Cerebellar nuclear complex (tissue), 1 donor: Measurements from ENCODE around the gene TRMT11.
"Not testable (repeated sequence)": the region's sequence is repeated elsewhere in the genome, so short reads cannot be mapped to it uniquely, and the experiment has no call there.

Source experiments
- DNase-seq, 2 experiments: peaks; one replicate each; lab custom pipeline; 2025; lab: John Stamatoyannopoulos, UW

TRMT11 gene

GRCh38 chr6:125986301-125987025, at the start of gene TRMT11:
Gene TRMT11 (plus strand): TSS chr6:125986540. CDS start chr6:125986551, 11 bp downstream.
- peak in 1 of 2 experiments; percentile 66 for DNase-seq

- no peak for DNase-seq
These were observed 47.3 kb upstream of the TRMT11 start for GRCh38 chr6:125939026-125939425.

- DNase-seq = no peak
These were observed 46.5 kb upstream of the TRMT11 start for GRCh38 chr6:125939791-125940190.

- no peak for DNase-seq
These were observed 45.9 kb upstream of the TRMT11 start for GRCh38 chr6:125940247-125941041.

- DNase-seq = no peak
These were observed 43.4 kb upstream of the TRMT11 start for GRCh38 chr6:125942672-125943527.

GRCh38 chr6:125943528-125944433, 42.6 kb upstream of the TRMT11 start:
- DNase-seq = no peak

- no peak for DNase-seq
These were observed 41.9 kb upstream of the TRMT11 start for GRCh38 chr6:125944434-125944816.

- DNase-seq = no peak
These were observed 41.4 kb upstream of the TRMT11 start for GRCh38 chr6:125944896-125945295.

- no peak for DNase-seq
These were observed 40.8 kb upstream of the TRMT11 start for GRCh38 chr6:125945378-125946141.

GRCh38 chr6:125947615-125948014, 38.7 kb upstream of the TRMT11 start:
- DNase-seq = no peak

GRCh38 chr6:125948455-125948854, 37.9 kb upstream of the TRMT11 start:
- no peak for DNase-seq

GRCh38 chr6:125949069-125949468, 37.3 kb upstream of the TRMT11 start:
- DNase-seq = no peak

GRCh38 chr6:125950293-125950692, 36.0 kb upstream of the TRMT11 start:
- no peak for DNase-seq

GRCh38 chr6:125950716-125951115, 35.6 kb upstream of the TRMT11 start:
- not testable (repeated sequence) for DNase-seq

- no peak for DNase-seq
These were observed 35.0 kb upstream of the TRMT11 start for GRCh38 chr6:125951323-125951722.

GRCh38 chr6:125952764-125953501, 33.4 kb upstream of the TRMT11 start:
- DNase-seq = no peak

GRCh38 chr6:125953502-125953875, 32.9 kb upstream of the TRMT11 start:
- DNase-seq = no peak

- no peak for DNase-seq
These were observed 31.5 kb upstream of the TRMT11 start for GRCh38 chr6:125954735-125955339.

GRCh38 chr6:125955973-125956372, 30.4 kb upstream of the TRMT11 start:
- no peak for DNase-seq
